ENCODE data around the gene NFIB. TPM values are rescaled to one million over a fixed set of nuclear protein-coding genes. Genes with fewer than 3 reads are reported as not detected.

Gene NFIB
- total RNA-seq, 5 donors from 2014 or later (not counting 1 experiment from before 2014, with no cell fraction given) = 0.15 to 0.89 (median 0.39) TPM; not detected in 1

GRCh38 chr9:14062586-14063221, 251.2 kb downstream of the NFIB start:
- no peaks in the 10 kb centered on the region for H3K27me3 ChIP-seq (replicated peaks in 1 of 2; ENCODE audit: control insufficient read depth in 2 of 2, extremely low read depth in 1 of 2, insufficient read depth in 2 of 2, low read length in 1 of 2)
- no peaks in the 10 kb centered on the region for H3K36me3 Mint-ChIP-seq
- 79% methylated on average over 5 of the region's 9 CpGs for WGBS (ENCODE audit: insufficient coverage)
- ChIA-PET POLR2A (no interaction called here), CTCF (no interaction called here)
- no peaks in the 10 kb centered on the region for H3K9me3 ChIP-seq
- no peak overlapping the region for H3K27ac Mint-ChIP-seq
- no peaks in the 10 kb centered on the region for H3K27me3 Mint-ChIP-seq
- peaks cover 0 to 2% (median under 1%) of the 10 kb centered on the region in 3 donors for H3K9me3 Mint-ChIP-seq
- no peaks in the 10 kb centered on the region for H3K4me1 Mint-ChIP-seq
- no peak overlapping the region for H3K4me3 ChIP-seq (ENCODE audit: control insufficient read depth in 1 of 2, extremely low read depth in 1 of 2, low read length in 1 of 2)
- no peak overlapping the region for H3K27ac ChIP-seq (ENCODE audit: low read length)
- no peak for ATAC-seq (replicated peaks in 1 of 4)
- no peak overlapping the region for H3K4me3 Mint-ChIP-seq
- no peaks in the 10 kb centered on the region for H3K36me3 ChIP-seq (ENCODE audit: control insufficient read depth in 2 of 2, extremely low read depth in 1 of 2, insufficient read depth in 1 of 2, low read length in 1 of 2)
- no peaks in the 10 kb centered on the region for H3K4me1 ChIP-seq (ENCODE audit: control insufficient read depth in 1 of 2, extremely low read depth in 1 of 2, insufficient read depth in 2 of 2, low read length in 2 of 2)
- no peak for DNase-seq

DNA sequence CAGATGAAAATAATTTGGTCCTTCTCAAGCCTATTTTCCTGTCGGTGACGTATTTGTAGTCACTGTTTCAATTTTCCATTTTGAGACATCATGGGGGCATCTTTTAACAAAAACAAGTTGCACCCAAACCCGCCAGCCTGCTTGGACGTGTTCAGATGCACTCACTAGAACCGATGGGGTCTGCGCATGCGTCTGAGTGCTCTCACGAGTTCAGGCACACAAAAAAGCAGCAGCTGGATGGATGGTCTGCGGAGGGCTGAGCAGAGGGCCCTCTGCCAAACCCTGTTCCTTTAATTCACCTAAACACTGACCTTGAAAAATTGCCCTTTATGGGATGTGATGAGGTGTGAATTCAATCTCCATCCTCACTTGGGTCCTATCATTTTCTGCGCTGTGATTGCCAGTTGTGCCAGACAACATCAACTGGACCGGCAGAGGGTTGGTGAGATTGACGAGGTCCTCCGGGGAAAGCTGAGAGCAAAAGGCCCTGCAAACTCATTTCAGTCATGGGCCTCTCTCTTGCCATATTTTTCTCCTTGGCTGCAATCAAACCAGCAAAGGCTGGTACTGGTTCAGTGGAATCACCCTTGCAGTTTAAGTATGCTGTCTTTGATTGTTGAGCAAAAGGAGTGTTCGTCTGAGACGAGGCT, 251.9 kb downstream of the NFIB start:
- no peaks in the 10 kb centered on the region for H3K4me1 Mint-ChIP-seq
- ATAC-seq (replicated peaks in 1 of 4) = no peak

GRCh38 chr9:14058325-14058688, 255.6 kb downstream of the NFIB start:
- no peak for ATAC-seq (replicated peaks in 1 of 4)
- H3K4me1 ChIP-seq (ENCODE audit: control insufficient read depth in 1 of 2, extremely low read depth in 1 of 2, insufficient read depth in 2 of 2, low read length in 2 of 2) = no peaks in the 10 kb centered on the region
- Mint-ChIP-seq H3K27me3 (no peaks in the 10 kb centered on the region), H3K36me3 (no peaks in the 10 kb centered on the region), H3K9me3 (peaks cover 0 to 5% (median 4%) of the 10 kb centered on the region in 3 donors), H3K4me3 (no peak overlapping the region), H3K4me1 (no peaks in the 10 kb centered on the region), H3K27ac (no peak overlapping the region)
- H3K36me3 ChIP-seq (ENCODE audit: control insufficient read depth in 2 of 2, extremely low read depth in 1 of 2, insufficient read depth in 1 of 2, low read length in 1 of 2) = no peaks in the 10 kb centered on the region
- no peak for DNase-seq
- H3K27ac ChIP-seq (ENCODE audit: low read length) = no peak overlapping the region
- no peaks in the 10 kb centered on the region for H3K27me3 ChIP-seq (replicated peaks in 1 of 2; ENCODE audit: control insufficient read depth in 2 of 2, extremely low read depth in 1 of 2, insufficient read depth in 2 of 2, low read length in 1 of 2)
- POLR2A ChIA-PET = no interaction called here
- H3K4me3 ChIP-seq (ENCODE audit: control insufficient read depth in 1 of 2, extremely low read depth in 1 of 2, low read length in 1 of 2) = no peak overlapping the region
- CTCF ChIA-PET = no interaction called here
- WGBS (ENCODE audit: insufficient coverage) = 50% methylated on average over 1 of the region's 5 CpGs
- no peaks in the 10 kb centered on the region for H3K9me3 ChIP-seq

More for the DNA sequence above, 251.9 kb downstream of the NFIB start:
- H3K27me3 Mint-ChIP-seq = no peaks in the 10 kb centered on the region
- no peak for DNase-seq
- peaks cover 2 to 5% (median 4%) of the 10 kb centered on the region in 3 donors for H3K9me3 Mint-ChIP-seq
- no peaks in the 10 kb centered on the region for H3K36me3 Mint-ChIP-seq
- WGBS (ENCODE audit: insufficient coverage) = 83% methylated on average over 12 of the region's 15 CpGs
- no peaks in the 10 kb centered on the region for H3K36me3 ChIP-seq (ENCODE audit: control insufficient read depth in 2 of 2, extremely low read depth in 1 of 2, insufficient read depth in 1 of 2, low read length in 1 of 2)
- no peak overlapping the region for H3K27ac ChIP-seq (ENCODE audit: low read length)
- no peaks in the 10 kb centered on the region for H3K27me3 ChIP-seq (replicated peaks in 1 of 2; ENCODE audit: control insufficient read depth in 2 of 2, extremely low read depth in 1 of 2, insufficient read depth in 2 of 2, low read length in 1 of 2)
- H3K4me3 ChIP-seq (ENCODE audit: control insufficient read depth in 1 of 2, extremely low read depth in 1 of 2, low read length in 1 of 2) = no peak overlapping the region
- POLR2A ChIA-PET = no interaction called here
- H3K4me3 Mint-ChIP-seq = no peak overlapping the region
- no peaks in the 10 kb centered on the region for H3K9me3 ChIP-seq
- CTCF ChIA-PET = no interaction called here
- H3K4me1 ChIP-seq (ENCODE audit: control insufficient read depth in 1 of 2, extremely low read depth in 1 of 2, insufficient read depth in 2 of 2, low read length in 2 of 2) = no peaks in the 10 kb centered on the region
- H3K27ac Mint-ChIP-seq = no peak overlapping the region

GRCh38 chr9:14057368-14058324, 256.3 kb downstream of the NFIB start:
- H3K4me3 ChIP-seq (ENCODE audit: control insufficient read depth in 1 of 2, extremely low read depth in 1 of 2, low read length in 1 of 2) = no peak overlapping the region
- H3K36me3 ChIP-seq (ENCODE audit: control insufficient read depth in 2 of 2, extremely low read depth in 1 of 2, insufficient read depth in 1 of 2, low read length in 1 of 2) = no peaks in the 10 kb centered on the region
- no peaks in the 10 kb centered on the region for H3K27me3 Mint-ChIP-seq
- no peak overlapping the region for H3K27ac ChIP-seq (ENCODE audit: low read length)
- ChIA-PET CTCF (no interaction called here), POLR2A (no interaction called here)
- H3K4me3 Mint-ChIP-seq = no peak overlapping the region
- no peaks in the 10 kb centered on the region for H3K36me3 Mint-ChIP-seq
- no peaks in the 10 kb centered on the region for H3K4me1 ChIP-seq (ENCODE audit: control insufficient read depth in 1 of 2, extremely low read depth in 1 of 2, insufficient read depth in 2 of 2, low read length in 2 of 2)
- no peaks in the 10 kb centered on the region for H3K27me3 ChIP-seq (replicated peaks in 1 of 2; ENCODE audit: control insufficient read depth in 2 of 2, extremely low read depth in 1 of 2, insufficient read depth in 2 of 2, low read length in 1 of 2)
- WGBS (ENCODE audit: insufficient coverage) = 77% methylated on average over 9 of the region's 13 CpGs
- no peaks in the 10 kb centered on the region for H3K9me3 ChIP-seq
- DNase-seq (no peak), ATAC-seq (replicated peaks in 1 of 4) (no peak)
- H3K9me3 Mint-ChIP-seq = peaks cover 0 to 6% (median 4%) of the 10 kb centered on the region in 3 donors
- H3K4me1 Mint-ChIP-seq = no peaks in the 10 kb centered on the region
- no peak overlapping the region for H3K27ac Mint-ChIP-seq

DNA sequence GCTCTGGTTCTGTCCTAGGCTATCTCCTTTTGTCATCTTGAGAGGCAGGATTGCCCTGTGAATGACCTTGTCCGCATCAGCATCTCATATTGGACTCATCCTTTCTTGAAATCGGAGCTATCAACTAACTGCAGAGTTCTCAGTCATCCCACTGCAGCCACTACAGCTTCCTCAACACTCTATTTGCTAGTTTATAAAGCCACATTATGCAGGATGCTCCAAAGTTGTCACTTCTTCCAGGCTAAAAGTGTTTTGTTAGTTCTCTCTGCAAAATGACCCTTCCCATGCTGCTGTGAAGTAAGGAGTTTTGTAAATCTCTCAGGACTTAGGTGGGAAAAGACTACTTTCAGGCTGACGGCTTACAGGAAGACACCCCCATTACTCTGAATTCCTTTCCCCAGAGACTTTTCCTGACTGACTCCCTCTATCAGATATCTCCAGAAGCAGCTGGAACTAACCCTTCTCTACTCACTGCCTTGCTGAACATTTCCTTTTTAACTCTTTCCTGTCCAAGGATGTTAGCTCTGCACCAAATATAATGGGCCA, 257.6 kb downstream of the NFIB start:
- Histone ChIP-seq H3K9me3 (no peaks in the 10 kb centered on the region), H3K27ac (ENCODE audit: low read length) (no peak overlapping the region), H3K4me1 (ENCODE audit: control insufficient read depth in 1 of 2, extremely low read depth in 1 of 2, insufficient read depth in 2 of 2, low read length in 2 of 2) (no peaks in the 10 kb centered on the region), H3K36me3 (ENCODE audit: control insufficient read depth in 2 of 2, extremely low read depth in 1 of 2, insufficient read depth in 1 of 2, low read length in 1 of 2) (no peaks in the 10 kb centered on the region), H3K27me3 (replicated peaks in 1 of 2; ENCODE audit: control insufficient read depth in 2 of 2, extremely low read depth in 1 of 2, insufficient read depth in 2 of 2, low read length in 1 of 2) (no peaks in the 10 kb centered on the region), H3K4me3 (ENCODE audit: control insufficient read depth in 1 of 2, extremely low read depth in 1 of 2, low read length in 1 of 2) (no peak overlapping the region)
- ChIA-PET POLR2A (no interaction called here), CTCF (no interaction called here)
- Mint-ChIP-seq H3K36me3 (no peaks in the 10 kb centered on the region), H3K27me3 (no peaks in the 10 kb centered on the region), H3K4me3 (no peak overlapping the region), H3K27ac (no peak overlapping the region), H3K4me1 (no peaks in the 10 kb centered on the region), H3K9me3 (peaks cover 0 to 9% (median 4%) of the 10 kb centered on the region in 3 donors)
- WGBS (ENCODE audit: insufficient coverage) = 43% methylated on average over 1 of the region's 3 CpGs
- ATAC-seq (replicated peaks in 1 of 4) (no peak), DNase-seq (no peak)

GRCh38 chr9:14054096-14054495, 259.8 kb downstream of the NFIB start:
- Histone ChIP-seq H3K27me3 (replicated peaks in 1 of 2; ENCODE audit: control insufficient read depth in 2 of 2, extremely low read depth in 1 of 2, insufficient read depth in 2 of 2, low read length in 1 of 2) (no peaks in the 10 kb centered on the region), H3K36me3 (ENCODE audit: control insufficient read depth in 2 of 2, extremely low read depth in 1 of 2, insufficient read depth in 1 of 2, low read length in 1 of 2) (no peaks in the 10 kb centered on the region), H3K4me3 (ENCODE audit: control insufficient read depth in 1 of 2, extremely low read depth in 1 of 2, low read length in 1 of 2) (no peak overlapping the region), H3K9me3 (no peaks in the 10 kb centered on the region), H3K27ac (ENCODE audit: low read length) (no peak overlapping the region), H3K4me1 (ENCODE audit: control insufficient read depth in 1 of 2, extremely low read depth in 1 of 2, insufficient read depth in 2 of 2, low read length in 2 of 2) (no peaks in the 10 kb centered on the region)
- Mint-ChIP-seq H3K27ac (no peak overlapping the region), H3K36me3 (no peaks in the 10 kb centered on the region), H3K27me3 (no peaks in the 10 kb centered on the region), H3K4me1 (no peaks in the 10 kb centered on the region), H3K4me3 (no peak overlapping the region), H3K9me3 (peaks cover 0 to 9% (median 4%) of the 10 kb centered on the region in 3 donors)
- DNase-seq (no peak), ATAC-seq (replicated peaks in 1 of 4) (no peak)
- WGBS (ENCODE audit: insufficient coverage) = 100% methylated on average over 1 of the region's 2 CpGs
- ChIA-PET CTCF (no interaction called here), POLR2A (no interaction called here)

Data from T-cell (primary cell).